GM12891 (cell line): Measurements from ENCODE around the gene SETD7.

Experiments
- PAX5 ChIP-seq: IDR thresholded peaks from 2 replicates; pipeline ENCODE4 v1.6.1; 2011; ENCODE audit warnings: low read length, moderate library complexity, mild to moderate bottlenecking; ENCODE audit not compliant: insufficient read depth, severe bottlenecking
- POLR2A ChIP-seq: IDR thresholded peaks from 2 replicates; pipeline ENCODE4 v1.6.1; 2011; ENCODE audit warnings: low read depth, low read length, control low read depth
- POLR2AphosphoS5 ChIP-seq: IDR thresholded peaks from 2 replicates; pipeline ENCODE4 v1.6.1; 2011; ENCODE audit warnings: low read depth, low read length, control low read depth
- TAF1 ChIP-seq: IDR thresholded peaks from 2 replicates; pipeline ENCODE4 v1.6.1; 2011; ENCODE audit warnings: low read depth, low read length, control low read depth

DNA sequence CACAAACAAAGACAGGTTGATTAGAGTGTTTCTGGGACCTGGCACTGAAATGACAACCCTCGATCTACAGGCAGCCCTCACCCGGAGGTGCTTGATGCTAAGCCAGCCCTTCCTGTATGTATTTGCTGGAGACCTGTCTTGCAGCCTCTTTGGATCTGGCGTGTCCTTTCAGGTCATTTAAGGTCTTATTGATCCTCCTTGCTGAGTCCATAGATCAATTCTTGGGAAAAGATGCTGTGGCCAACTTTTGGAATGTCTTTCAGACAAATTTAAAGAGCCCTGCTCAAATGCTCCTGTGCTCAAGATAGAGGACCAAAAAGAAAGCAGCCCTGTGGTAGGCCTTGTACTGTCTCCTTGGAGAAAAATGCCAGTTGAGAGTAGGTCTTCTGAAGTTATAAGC, 6.8 kb upstream of the SETD7 start:
- TF ChIP-seq POLR2AphosphoS5 (no peak), POLR2A (no peak), PAX5 (no peak), TAF1 (no peak)
